ENCODE results near the gene ASB18.

The ASB18 gene

DNA sequence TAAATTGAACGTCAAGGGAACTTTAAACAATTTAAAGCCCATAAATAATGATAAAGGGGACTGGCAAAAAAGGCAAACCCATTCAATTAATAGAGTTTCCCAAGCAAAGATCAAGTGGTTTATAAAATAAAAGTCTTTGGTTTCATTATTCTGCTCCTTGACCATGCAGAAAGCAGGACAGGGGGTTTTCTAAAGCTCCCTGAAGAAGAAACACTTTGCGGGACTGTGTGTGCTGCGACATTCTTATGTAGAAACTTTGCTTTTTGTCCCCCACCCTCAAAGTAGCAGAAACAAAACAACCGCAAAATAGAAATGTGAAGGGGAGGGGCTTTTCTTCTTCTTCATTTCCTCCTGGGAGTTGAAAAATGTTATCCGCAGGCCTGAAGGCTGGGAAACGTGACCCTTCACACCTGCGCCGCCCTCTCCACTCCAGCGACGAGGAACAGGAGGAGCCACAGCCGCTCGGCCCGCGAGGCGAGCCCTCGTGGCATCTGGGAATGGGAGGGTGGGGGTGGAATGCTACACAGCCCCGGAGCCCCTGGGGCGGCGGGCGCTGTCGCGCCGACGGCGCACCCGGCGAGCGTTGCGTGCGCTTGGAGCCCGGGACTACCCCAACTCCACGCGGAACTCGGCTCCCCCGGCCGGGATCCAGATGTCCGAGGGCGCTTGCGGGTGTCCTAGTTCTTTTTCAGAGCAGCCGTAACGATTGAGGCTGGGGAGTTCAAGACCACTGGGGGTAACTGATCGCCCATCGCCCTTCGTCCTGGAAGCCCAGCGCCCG, 91.8 kb downstream of the ASB18 start:
- no peak for DNase-seq

DNA sequence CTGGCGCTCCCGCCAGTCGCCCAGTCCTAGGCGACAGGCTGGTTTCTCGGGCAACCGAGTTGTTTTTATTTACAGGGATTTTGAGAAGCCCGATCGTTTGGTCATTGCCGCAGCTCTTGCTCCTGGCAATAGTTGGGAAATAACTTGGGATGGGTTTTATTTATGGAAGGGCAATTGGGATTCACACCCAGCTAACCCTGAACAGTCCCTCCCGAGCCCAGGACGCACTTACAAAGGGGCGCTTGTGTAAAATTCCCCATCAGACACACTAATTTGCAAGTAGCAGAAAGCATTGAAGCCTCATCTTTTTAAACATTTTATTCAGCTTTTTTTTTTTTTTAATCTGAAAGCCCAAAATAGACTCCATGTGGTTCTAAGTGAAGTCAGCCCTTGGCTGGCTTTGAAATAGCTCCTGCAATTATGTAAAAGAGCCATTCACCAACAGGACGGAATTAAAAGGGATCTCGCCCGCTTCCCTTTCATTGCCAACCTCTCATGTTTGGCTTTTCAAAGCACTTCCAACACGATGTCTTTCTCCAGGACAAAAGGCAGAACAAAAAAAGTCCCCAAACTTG, 92.4 kb downstream of the ASB18 start:
- DNase-seq, result no peak

DNA sequence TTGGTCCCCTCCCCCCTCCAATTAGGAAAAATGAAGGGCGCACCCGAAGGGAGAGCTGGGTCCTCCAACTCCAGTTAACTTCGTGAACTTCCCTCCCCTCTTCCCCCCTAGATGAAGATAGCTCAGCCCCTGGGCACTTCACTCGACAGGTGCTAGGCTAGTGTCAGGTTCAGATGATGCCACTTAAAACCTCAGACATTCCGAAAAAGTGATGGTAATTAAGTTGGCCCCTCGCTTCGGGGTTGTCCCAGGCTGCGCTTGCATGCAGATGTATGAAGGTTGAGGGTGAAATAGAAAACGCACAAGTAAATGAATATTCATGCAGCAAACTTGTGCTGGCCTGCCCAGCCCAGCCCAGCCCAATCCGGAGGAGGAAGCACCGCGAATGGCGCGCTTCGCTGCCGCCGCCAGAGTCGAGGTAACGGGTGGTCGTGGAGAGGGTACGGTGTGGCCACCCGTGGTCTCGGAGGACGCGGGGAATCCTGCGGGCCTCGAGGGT, 93.0 kb downstream of the ASB18 start:
- no peak for DNase-seq

DNA sequence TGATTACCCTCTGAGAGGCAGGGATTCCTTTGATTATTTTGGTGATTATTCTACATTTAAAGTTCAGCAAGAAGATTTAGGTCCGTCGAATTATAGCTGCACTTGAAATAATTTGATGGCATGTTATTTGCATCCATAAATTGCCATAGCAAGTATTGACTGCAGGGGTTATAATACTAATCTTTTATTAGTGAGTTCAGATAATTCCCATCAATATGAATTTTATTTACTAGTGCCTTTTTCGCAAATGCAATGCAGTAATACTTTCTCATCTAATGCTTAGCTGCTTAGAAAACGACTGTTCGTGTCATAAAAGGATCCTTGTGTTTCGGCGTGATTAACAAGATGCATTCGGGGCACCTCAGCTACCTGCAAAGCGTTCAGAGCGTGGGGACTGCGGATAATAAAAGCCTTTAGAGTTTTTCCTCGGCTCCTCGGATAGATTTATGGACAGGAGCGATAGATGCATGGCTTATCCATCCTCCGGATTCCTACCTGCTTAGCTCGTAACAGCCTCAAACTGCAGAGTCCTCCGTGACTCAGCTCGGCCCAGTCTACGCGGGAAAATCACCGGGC, 93.5 kb downstream of the ASB18 start:
- no peak for DNase-seq

DNA sequence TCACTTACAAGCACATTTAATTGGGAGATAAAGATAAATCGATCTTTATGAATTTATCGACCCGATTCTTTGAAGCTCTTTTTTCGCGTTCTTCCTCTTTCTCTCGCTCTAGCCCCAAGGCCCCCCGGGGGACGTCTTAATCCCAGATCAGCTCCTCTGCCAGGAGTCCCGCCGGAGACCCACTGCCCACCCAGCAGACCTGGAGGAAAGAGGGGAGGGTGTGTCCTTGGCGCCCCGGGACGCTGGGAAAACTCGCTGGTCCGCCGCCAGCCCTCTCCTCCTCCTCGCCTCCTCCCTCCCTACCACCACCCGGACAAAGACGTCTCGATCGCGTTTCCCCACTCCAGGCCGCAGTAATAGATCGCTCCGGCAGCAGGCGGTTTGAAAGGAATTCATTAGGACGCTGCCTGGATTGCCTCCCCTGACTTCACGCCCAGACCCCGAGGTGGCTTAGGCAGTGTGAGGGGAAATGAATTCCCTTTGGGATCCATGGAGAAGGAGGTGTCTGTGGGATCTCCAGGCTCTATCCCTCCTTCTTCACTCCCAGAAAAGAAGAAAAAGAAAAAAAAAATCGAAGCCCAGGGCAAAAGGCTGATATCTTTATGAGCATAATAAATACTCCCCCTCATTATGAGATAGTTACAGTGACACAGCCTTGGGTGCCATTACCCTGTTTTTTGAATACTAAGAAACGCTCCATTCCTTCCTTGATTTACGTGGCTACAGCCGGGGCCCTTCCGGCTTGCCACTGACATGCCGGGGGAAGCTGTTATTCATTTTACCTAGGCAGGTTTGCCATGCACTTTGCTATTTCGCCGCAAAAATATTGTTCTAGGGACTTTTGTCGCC, 94.2 kb downstream of the ASB18 start:
- no peak for DNase-seq

DNA sequence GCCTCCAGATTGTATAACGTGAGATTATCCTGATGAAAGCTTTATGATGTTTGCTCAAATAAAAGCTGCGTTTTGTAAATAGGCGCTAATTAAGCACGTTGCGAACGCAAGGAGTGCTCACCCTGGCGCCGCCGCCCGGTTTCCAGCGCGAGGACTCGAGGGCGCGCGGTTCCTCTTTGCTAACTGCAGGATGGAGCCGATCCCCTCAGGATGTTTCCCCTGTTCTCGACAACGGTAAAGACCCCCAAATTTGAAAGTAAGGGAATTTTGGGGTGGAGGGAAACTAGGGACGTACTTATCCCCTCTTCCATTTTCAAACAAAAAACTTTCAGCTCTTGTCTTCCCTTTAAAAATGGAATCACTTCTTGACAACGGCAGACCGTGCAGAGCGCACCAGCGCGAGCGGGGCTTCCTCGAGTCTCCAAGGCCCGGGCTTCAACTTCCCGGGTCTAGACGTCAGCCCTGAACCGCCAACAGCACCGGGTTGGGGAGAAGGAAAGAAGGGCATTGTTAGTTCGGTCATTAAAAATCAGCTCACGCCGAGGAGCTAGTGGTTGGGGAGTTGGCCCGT, 95.0 kb downstream of the ASB18 start:
- no peak for DNase-seq

DNA sequence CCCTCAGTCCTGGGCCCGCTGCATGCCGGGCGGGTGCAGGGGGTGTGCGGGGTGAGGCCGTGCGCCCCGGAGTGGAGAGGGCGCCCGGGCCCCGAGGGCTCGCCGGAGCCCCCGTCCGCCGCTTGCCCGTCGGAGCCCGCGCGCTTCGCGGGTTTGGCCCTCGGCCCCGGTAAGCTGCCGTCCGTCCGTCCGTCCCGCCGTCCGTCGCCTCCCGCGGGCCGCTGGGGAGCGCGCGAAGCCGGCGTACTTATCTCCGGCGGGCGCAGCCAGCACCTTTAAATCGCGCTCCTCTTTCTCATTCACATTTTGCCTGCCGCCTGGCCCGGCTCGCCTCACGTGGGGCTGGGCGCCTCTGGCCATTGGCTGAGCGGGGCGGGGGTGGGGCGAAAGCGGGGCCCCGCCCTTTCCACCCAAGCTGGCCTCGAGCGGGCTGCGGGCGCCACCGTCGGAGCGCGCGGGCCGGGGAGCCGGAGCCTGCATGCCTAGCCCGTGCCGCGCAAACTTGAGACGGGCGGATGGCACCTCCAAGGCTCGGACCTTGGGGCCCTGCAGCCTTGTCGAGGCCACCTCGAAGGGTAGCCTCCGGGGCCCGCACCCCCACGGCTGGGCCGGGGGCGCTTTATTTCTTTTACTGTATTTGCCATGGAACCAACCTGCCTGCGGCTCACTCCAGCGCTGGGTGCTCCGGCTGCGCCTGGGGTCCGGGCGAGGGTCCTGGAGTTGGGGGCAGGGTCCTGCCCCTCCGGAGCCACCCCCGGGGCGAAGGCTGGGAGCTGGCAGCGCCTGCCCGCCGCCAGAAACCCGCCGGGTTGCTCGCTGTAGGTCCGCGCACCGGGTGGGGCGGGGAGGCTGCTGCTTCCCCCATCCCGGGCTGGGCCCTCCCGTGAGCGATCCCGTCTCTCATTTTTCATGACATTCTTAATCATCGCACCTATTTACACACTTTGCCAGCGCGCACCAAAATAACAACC, 95.8 kb downstream of the ASB18 start, which contains the start of gene GBX2:
GBX2 (minus strand) TSS at position 277 of the 971 bp plus-strand sequence. CDS start 415 bp downstream, outside the sequence.
- no peak for DNase-seq

DNA sequence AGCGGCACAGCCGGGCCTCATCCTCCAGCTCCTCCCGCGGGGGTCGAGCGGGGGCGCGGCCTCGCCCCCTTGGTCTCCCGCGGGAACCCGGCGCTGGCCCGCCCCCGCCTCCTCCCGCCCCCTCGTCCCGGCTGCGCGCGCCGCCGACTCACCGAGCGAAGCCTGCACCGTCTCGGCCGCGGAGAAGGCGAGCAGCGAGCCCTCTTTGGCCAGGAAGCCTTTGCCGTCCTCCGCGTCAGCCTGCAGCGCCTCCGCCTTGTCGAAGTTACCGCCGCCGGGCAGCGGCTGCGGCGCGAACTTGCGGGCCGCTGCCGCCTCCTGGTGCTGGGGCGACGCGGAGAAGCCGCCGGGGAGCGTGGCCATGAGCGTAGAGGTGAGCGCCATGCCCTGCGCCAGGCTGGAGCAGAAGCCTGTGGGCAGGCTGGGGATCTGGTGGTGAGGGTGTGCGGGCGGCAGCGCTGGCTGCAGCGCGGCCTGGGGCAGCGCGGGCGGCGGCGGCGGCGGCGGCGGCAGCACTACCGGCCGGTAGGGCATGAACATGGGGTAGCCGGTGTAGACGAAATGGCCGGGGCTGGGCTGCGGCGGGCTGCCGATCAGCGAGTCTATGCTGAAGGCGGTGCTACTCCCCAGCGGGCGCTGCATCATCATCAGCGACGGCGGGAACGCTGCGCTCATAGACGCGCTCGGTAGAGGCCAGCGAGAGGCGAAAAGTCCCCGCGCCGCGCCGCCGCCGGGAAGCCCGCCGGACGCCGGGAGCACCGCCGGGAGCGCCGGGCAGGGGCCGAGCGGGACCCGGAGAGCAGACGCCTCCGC, 96.7 kb downstream of the ASB18 start:
- no peak for DNase-seq

DNA sequence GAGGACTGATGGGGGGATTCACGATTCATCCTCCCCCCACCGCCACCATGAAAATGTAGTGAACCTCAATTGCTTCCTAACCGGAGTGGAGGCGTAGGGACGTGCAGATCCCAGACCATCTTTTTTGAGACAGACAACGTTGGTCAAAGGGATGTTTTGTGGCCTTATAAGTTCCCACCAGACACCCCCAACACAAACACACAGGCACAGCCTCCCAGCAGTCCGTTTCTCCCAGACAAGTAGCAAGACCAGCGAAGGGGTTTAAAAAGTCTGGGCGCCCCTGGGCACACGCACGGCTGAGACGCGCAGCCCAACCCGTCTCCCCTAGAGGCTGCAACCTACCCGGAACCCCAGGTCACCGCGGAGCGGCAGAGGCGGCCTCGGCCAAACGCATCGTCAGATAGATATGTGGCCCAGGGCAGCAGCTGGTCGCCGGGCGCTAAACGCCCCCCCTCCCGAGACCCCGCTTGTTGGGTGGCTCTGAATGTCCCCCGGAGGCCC, 97.4 kb downstream of the ASB18 start:
- DNase-seq, result no peak

DNA sequence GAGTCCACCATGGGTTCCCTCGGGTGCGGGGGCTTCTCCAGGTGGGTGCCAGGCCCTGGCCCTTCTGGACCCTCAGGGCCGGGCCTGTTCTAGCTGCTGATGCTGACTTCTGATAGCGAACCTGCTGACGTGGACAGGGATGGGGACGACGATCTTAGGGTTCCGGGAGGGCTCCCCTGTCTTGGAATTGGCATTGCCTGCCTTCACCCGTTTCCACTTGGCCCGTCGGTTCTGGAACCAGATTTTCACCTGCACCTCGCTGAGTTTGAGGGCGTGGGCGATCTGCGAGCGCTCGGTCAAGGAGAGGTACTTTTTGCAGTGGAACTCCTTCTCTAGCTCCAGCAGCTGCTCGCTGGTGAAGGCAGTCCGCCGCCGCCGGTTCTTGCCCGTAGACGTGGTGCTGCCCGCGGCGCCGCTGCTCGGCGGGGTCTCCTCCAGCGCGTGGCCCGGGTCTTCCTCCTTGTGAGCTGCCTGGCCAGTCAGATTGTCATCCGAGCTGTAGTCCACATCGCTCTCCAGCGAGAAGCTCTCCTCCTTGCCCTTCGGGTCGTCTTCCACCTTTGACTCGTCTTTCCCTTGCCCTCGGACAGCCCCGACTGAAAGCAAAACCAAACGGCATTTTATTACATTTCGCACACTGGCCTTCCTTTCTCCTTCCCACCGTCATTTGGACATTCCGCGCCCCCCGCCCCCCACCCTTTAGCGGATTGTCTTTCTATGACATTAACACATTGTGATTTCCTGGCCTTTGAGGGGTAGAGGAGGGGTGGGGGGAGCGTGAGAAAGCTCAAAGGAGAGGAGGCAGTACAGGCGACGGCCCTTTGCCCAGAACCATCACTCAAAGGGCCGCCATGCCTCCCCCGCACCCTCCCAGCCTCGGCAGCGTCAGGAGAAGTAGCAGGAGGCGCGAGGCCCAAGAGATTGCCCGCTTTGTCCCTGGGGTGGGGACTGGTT, 98.1 kb downstream of the ASB18 start:
- no peak for DNase-seq

DNA sequence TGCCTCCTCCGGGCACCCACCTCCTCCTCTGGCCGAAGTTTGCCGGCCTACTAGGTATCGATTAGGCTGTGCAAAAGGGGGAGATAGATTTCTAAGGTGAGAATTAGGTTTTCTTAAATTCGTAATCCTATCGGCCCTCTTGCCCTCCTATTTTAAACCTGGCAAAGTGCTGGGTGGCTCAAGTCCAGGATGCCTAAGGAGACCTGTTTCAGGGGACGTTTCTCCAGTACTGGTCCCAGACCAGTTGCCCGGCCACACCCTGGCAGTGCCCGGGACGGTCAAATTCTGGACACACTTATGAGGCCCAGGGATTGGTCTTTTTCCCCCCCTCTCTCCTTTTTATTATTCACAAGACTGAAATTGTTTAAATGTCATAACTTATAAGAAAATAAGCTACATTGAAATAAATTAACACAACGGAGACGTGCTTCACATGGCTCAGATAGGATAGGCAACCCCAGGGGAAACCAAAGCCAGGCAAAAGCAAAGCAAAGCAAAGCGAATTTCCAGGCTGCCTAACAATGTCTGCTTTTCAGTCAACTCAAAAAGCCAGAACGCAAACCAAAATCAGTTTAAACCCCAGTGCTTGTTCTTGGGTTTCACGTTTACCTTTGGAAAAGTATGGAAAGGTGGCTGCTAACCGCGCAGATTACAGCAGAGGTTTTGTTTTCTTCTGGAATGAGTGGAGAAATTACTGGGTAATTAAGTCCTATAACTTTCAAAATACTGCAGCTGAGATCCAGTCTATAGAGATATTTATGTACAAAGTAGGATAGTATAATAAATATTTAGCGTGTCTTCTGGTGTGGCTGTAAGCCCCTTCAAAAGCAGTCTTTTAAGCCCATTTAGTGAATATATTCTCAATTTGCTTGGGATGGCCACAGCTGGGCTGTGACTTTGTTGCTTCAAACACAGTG, 99.0 kb downstream of the ASB18 start:
- DNase-seq, result no peak

DNA sequence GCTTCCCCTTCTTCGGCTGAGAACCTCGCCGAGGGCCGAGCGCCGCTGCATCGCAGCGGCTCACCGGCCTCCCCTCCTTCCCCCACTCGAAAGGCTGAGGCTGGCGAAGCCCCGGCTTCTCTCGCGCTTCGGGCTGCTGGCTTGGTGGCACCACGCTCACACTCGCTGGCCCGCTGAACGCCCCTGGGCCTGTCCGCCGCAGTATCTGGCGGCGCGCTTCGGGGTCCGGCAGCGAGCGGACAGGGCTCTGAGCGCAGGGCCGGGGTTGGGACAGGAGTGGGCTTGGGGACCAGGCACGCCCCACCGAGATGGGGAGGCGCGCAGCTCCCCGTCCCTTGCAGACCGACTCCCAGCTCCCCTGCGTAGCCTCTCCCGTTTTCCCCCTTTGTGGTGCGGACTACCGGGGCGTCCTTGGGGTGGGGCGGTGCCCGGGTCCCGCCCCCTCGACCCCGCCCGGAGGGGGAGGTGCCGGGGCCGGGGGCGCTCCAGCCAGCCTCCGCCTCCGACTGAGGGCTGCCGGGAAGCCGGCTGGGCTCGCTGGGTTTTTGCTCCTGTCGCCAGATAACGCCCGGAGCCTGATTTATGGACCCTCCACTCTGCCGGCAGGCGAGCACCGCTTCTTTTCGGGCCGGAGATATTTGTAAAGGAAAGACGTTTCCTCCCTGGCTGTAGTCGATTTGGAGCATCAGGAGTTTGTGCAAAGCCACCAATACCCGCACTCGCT, 99.8 kb downstream of the ASB18 start:
- DNase-seq, result no peak

DNA sequence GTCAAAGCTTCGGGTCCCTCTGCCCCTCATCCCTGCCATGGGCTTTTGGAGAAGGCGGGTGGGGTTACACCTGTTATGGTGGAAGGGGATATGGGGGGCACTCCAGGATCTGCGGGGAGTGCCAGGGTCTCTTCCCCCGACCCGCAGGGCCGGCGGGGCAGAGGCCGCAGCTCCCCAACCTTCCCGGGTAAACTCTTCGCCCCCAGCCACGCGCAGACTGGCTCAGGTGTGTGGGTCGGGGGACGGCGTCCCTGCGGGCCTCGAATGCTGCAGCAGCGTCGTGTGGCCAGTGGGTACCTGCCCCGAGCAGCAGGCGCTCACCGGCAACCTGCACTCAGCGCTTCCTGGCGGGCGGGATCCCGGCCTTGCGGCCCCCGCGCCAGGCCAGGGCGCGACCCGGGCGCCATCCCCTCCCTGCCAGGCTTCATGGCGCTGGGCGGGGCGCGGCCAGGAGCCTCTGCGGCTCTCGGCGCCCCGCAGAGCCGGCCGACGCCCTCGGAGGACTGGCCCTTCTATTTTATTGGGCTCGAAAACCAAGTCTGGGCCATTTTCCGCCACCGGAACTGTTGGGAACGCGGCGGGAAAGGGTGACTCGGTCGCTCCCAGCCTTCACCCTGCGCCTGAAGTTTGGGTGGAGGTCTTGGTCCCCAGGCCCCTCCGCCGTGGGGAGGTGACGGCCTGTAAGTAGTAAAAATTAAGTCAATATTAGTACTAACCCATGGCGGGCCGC, 100.6 kb downstream of the ASB18 start:
- no peak for DNase-seq

DNA sequence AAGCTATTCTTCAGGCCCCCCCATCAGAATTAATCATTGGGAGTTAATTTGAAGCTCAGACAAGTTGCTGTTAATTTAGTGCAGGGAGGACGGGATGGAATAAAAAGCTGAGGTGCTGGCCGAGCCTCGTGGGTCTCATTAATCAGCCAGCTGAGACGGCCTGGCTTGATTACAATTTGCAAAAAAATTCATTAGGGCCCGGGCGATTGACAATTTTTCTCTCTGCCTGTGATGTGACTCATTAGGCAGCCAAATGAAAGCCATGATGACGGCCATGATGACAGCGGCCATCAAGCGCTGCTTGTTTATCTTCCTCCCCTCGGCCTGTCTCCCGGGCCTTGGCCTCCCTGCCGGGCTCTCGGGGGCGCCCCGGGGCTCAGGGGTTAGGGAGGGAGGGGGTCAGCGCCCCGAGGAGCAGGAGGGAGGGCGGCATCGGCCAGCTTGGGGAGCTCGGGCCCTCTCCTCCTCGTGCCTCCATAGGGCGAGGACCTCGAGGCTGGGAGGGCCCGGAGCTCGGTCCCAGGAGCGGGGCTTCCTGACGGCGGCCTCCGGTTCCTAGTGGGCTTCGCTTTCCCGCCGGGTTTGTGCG, 101.2 kb downstream of the ASB18 start:
- no peak for DNase-seq

DNA sequence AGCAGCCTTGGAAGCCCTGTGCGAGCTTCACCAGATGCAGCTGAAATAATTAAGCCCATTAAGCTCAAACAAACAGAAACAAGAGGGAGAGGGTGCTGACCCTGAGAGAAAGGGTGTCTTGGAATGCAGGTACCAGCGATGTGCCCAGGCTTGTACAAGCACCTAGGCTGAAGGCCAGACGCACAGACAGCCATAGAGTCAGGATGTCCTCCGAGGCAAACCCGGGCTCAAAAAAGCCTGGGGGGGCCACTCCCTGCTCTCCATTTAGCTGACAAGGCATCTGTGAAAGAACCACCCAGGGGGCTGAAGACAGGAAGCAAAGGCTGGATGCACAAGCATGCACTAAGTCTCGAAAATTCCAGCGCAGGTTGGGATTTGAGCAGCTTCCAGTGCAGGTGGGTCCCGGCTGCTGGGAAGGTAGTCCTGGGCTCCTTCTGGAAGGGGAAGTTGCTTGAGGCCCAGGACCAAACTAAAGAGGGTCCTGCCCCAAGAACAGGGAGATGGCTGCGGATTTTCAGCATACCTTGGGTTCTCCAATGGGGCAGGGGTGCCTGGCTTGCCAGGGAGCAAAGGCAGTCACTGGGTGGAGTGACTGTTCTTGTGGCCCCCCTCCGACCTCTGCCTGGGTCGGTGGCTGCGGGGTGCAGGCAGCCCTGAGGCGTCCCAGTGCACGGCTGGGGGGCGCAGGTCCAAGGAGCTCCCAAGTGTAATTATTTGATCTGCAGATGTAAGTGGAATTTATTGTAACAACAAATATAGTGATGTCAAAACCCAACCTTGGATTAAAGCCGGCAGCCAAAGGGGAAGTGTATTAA, 102.0 kb downstream of the ASB18 start:
- DNase-seq, result no peak

Measured in activated CD4-positive, alpha-beta T cell treated with anti-CD3 and anti-CD28 coated beads, Interleukin-2, amount 50 U/mL, for 16 hours (primary cell).